PC-9 (cell line): Measurements from ENCODE around the gene KCNH2. TPM values are rescaled to one million over a fixed set of nuclear protein-coding genes. Genes with fewer than 3 reads are reported as not detected.

Experiments used
- BruUV-seq: library from RNA; stranded (reverse); fragments of 400-500 nt; replicated peaks from 2 replicates; lab custom pipeline; 2021; lab: Mats Ljungman, UMichigan
- CTCF ChIA-PET: fragments of 300-600 bp; sonication (Branson Sonifier 250); formaldehyde crosslinking; loops from one replicate; lab custom pipeline; 2022; ENCODE audit warnings: antibody characterized with exemption; lab: Charles Lee
- POLR2A ChIA-PET: fragments of 300-600 bp; sonication (Branson Sonifier 250); formaldehyde crosslinking; loops from one replicate; lab custom pipeline; 2022; ENCODE audit warnings: antibody characterized with exemption; ENCODE audit not compliant: unreplicated experiment; lab: Charles Lee
- DNase-seq, 2 experiments: peaks; one replicate each; pipeline versions ENCODE4 v3.0.0 to v3.0.0-alpha.2; 2015 to 2022; ENCODE audit warnings: mixed read lengths in 1 of 2
- H2AFZ ChIP-seq: fragments of 200-600 bp; sonication (generic); 2 replicates; pipeline ENCODE4 v1.8.1; 2017; ENCODE audit warnings: antibody characterized with exemption
- H3F3A ChIP-seq: fragments of 200-600 bp; sonication (generic); 2 replicates; pipeline ENCODE4 v1.8.1; 2017; ENCODE audit warnings: antibody characterized with exemption, mild to moderate bottlenecking, low read depth; ENCODE audit not compliant: insufficient read depth
- H3K27ac ChIP-seq: fragments of 200-600 bp; sonication (generic); 2 replicates; pipeline ENCODE4 v1.6.1; 2016; ENCODE audit warnings: mixed run types
- H3K27me3 ChIP-seq: fragments of 200-600 bp; sonication (generic); 2 replicates; pipeline ENCODE4 v1.6.1; 2016; ENCODE audit warnings: low read depth, mixed run types; ENCODE audit not compliant: insufficient read depth
- H3K36me3 ChIP-seq: fragments of 200-600 bp; sonication (generic); 2 replicates; pipeline ENCODE4 v1.6.1; 2016; ENCODE audit warnings: low read depth, mixed run types
- H3K4me1 ChIP-seq: fragments of 200-600 bp; sonication (generic); replicated peaks from 2 replicates; pipeline ENCODE4 v1.6.1; 2016; ENCODE audit warnings: mixed run types; ENCODE audit not compliant: insufficient read depth
- H3K4me2 ChIP-seq: fragments of 200-600 bp; sonication (generic); 2 replicates; pipeline ENCODE4 v1.6.1; 2017; ENCODE audit warnings: mixed run types
- H3K4me3 ChIP-seq: fragments of 200-600 bp; sonication (generic); 2 replicates; pipeline ENCODE4 v1.6.1; 2016; ENCODE audit warnings: mixed run types
- H3K79me2 ChIP-seq: fragments of 200-600 bp; sonication (generic); 2 replicates; pipeline ENCODE4 v1.6.1; 2017; ENCODE audit warnings: low read depth, mixed run types
- H3K9me2 ChIP-seq: fragments of 200-600 bp; sonication (generic); 2 replicates; pipeline ENCODE4 v1.8.1; 2017; ENCODE audit warnings: mild to moderate bottlenecking; ENCODE audit not compliant: insufficient read depth
- H3K9me3 ChIP-seq: fragments of 200-600 bp; sonication (generic); 2 replicates; pipeline ENCODE4 v1.8.1; 2016; ENCODE audit warnings: low read depth; ENCODE audit not compliant: insufficient read depth
- H4K20me1 ChIP-seq: fragments of 200-600 bp; sonication (generic); 2 replicates; pipeline ENCODE4 v1.8.1; 2017; ENCODE audit not compliant: insufficient read depth
- EZH2 ChIP-seq: fragments of 200-600 bp; sonication (generic); IDR thresholded peaks from 2 replicates; pipeline ENCODE4 v1.8.0; 2017; ENCODE audit warnings: antibody characterized with exemption, low read depth
- intact Hi-C: fragments of 100-400 bp; cut with micrococcal nuclease; formaldehyde crosslinking; loops from one replicate; pipeline ENCODE4 v1.10.0; 2022; ENCODE audit not compliant: unreplicated experiment
- total RNA-seq: library from RNA; stranded (reverse); gene quantifications from 2 replicates; pipeline ENCODE4 v1.2.3, GENCODE V29; 2021
- TF ChIP-seq, protein P1 (sequence below): fragments of 200-600 bp; sonication (generic); conservative IDR thresholded peaks from 2 replicates; pipeline ENCODE4 v1.6.1; 2017; ENCODE audit warnings: mixed run types, antibody characterized with exemption, mild to moderate bottlenecking, moderate library complexity

KCNH2 gene
- total RNA-seq, 1 experiment from 2014 or later: 1.5 TPM

DNA sequence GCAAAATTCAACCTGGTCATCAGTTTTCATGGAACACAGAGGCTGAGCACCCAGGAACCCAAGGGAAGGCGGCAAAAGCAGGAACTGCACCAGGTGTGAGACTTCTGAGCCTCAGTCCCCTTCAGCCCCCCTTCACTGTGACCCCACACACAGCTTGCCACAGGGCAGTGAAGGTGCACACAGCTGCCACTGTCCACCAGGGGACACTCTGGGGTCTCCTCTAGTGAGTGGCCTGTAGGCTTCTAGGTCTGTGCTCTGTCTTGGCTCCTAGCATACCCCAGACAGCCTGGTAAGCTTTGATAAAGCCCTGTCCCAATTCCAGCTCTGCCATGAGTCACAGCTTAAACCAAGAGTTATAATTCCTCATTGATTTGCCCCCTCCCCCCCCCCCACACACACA lies 12.1 kb downstream of the KCNH2 start:
- Histone ChIP-seq H3K4me1 (no peaks in the 10 kb centered on the region), H3K27me3 (peaks cover 66% of the 10 kb centered on the region), H3K27ac (no peak overlapping the region), H3K9me3 (no peaks in the 10 kb centered on the region), H3K4me2 (no peak overlapping the region), H3F3A (no peaks in the 10 kb centered on the region), H4K20me1 (no peaks in the 10 kb centered on the region), H3K4me3 (no peak overlapping the region), H3K36me3 (no peaks in the 10 kb centered on the region), H3K79me2 (no peaks in the 10 kb centered on the region), H3K9me2 (no peaks in the 10 kb centered on the region), H2AFZ (no peak overlapping the region)
- TF ChIP-seq, protein P1, sequence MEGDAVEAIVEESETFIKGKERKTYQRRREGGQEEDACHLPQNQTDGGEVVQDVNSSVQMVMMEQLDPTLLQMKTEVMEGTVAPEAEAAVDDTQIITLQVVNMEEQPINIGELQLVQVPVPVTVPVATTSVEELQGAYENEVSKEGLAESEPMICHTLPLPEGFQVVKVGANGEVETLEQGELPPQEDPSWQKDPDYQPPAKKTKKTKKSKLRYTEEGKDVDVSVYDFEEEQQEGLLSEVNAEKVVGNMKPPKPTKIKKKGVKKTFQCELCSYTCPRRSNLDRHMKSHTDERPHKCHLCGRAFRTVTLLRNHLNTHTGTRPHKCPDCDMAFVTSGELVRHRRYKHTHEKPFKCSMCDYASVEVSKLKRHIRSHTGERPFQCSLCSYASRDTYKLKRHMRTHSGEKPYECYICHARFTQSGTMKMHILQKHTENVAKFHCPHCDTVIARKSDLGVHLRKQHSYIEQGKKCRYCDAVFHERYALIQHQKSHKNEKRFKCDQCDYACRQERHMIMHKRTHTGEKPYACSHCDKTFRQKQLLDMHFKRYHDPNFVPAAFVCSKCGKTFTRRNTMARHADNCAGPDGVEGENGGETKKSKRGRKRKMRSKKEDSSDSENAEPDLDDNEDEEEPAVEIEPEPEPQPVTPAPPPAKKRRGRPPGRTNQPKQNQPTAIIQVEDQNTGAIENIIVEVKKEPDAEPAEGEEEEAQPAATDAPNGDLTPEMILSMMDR: peak; percentile 47; the same call in 1 of the 2 replicates
- no peak for TF ChIP-seq EZH2
- no TSS peak for BruUV-seq
- ChIA-PET POLR2A (no interaction called here), CTCF (interaction anchor here (0.6 kb wide), 1 partner anchor 58 kb away, joined by 7 read pairs; the partner anchor contains the start of gene ATG9B)
- peak in 1 of 2 experiments; percentile 28 for DNase-seq
- intact Hi-C loops: loop anchor here (1.0 kb wide), 1 partner anchor 145 kb away; no protein-coding TSS in a partner anchor

GRCh38 chr7:150965273-150965830 lies 12.8 kb downstream of the KCNH2 start:
- Histone ChIP-seq H3K36me3 (no peaks in the 10 kb centered on the region), H3K9me3 (no peaks in the 10 kb centered on the region), H3K9me2 (no peaks in the 10 kb centered on the region), H3K4me1 (no peaks in the 10 kb centered on the region), H3K4me2 (no peak overlapping the region), H4K20me1 (no peaks in the 10 kb centered on the region), H3K27me3 (peaks cover 60% of the 10 kb centered on the region), H3F3A (no peaks in the 10 kb centered on the region), H3K79me2 (no peaks in the 10 kb centered on the region), H3K27ac (no peak overlapping the region), H3K4me3 (no peak overlapping the region), H2AFZ (no peak overlapping the region)
- ChIA-PET POLR2A (no interaction called here), CTCF (interaction anchor here (0.6 to 1.3 kb wide), 2 partner anchors 45 to 59 kb away, joined by 4 to 7 read pairs; partner anchors contain the start of gene ATG9B)
- TF ChIP-seq EZH2: no peak
- TF ChIP-seq, protein P1: no peak
- intact Hi-C loops: no loop called here
- peak in 1 of 2 experiments; percentile 29 for DNase-seq
- BruUV-seq: no TSS peak

DNA sequence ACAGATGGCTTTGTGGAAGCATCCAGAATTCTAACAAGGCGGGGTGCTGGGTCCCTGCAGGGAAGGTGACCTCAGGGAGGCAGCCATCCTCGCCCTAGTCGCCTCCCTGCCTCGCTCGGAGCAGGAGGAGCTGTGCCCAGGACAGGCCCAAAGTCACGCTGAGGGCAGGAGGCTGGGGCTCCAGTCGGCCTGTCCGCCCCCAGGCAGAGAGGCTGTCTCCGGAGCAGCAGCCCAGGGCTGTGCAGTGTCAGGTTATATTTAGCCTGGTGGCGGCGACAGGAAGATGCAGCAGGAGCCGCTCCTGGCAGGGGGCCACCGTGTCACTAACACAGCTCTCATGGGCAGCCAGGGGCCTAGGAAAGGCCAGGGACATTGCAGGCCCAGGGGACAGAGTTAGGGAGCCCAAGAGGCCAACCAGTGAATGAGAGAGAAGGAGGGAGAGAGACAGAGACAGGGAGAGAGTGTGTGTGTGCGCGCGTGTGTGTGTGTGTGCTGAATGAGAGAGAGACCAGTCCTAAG lies 13.5 kb downstream of the KCNH2 start:
- no peak overlapping the region for H3K4me2 ChIP-seq
- H3K9me2 ChIP-seq: no peaks in the 10 kb centered on the region
- H4K20me1 ChIP-seq: no peaks in the 10 kb centered on the region
- H3K4me3 ChIP-seq: no peak overlapping the region
- no peaks in the 10 kb centered on the region for H3K4me1 ChIP-seq
- no peak overlapping the region for H3K27ac ChIP-seq
- H3F3A ChIP-seq: no peaks in the 10 kb centered on the region
- intact Hi-C loops: no loop called here
- no TSS peak for BruUV-seq
- no peaks in the 10 kb centered on the region for H3K9me3 ChIP-seq
- peaks cover 56% of the 10 kb centered on the region for H3K27me3 ChIP-seq
- no peak overlapping the region for H2AFZ ChIP-seq
- H3K79me2 ChIP-seq: no peaks in the 10 kb centered on the region
- TF ChIP-seq, protein P1: no peak
- TF ChIP-seq EZH2: no peak
- CTCF ChIA-PET: interaction anchor here (0.5 to 1.3 kb wide), 2 partner anchors 45 to 1192 kb away, joined by 3 to 4 read pairs; no protein-coding TSS in a partner anchor
- POLR2A ChIA-PET: no interaction called here
- H3K36me3 ChIP-seq: no peaks in the 10 kb centered on the region
- peak in 1 of 2 experiments; percentile 34 for DNase-seq
